Parietal lobe (tissue), 2 donors: ENCODE measurements around the gene G6PC3. TPM values are rescaled to one million over a fixed set of nuclear protein-coding genes. Genes with fewer than 3 reads are reported as not detected.

Experiments
- small RNA-seq: library from RNA; depleted of rRNA; stranded (forward); fragments of <200 nt; gene quantifications from one replicate; pipeline ENCODE3, GENCODE V24; 2014; ENCODE audit warnings: low replicate concordance
- total RNA-seq: library from RNA; depleted of rRNA; stranded (reverse); fragments of >200 nt; gene quantifications from one replicate; pipeline ENCODE4 v1.2.3, GENCODE V29; 2014

The G6PC3 gene
- total RNA-seq: 19.4 TPM

GRCh38 chr17:44070455-44071197 lies at the start of gene G6PC3:
TSS of gene G6PC3 (plus strand) at chr17:44070735. CDS start at chr17:44070966, 231 bp downstream.

GRCh38 chr17:44066204-44066930 lies 4.2 kb upstream of the G6PC3 start, which contains the start of gene LSM12:
TSS of gene LSM12 (minus strand) at chr17:44066671. CDS start at chr17:44066587, 84 bp downstream.

GRCh38 chr17:44123356-44124117 lies 53.0 kb downstream of the G6PC3 start, which contains the start of gene HDAC5:
TSS of gene HDAC5 (minus strand) at chr17:44123641. CDS start at chr17:44117515, 6,126 bp downstream.

Small RNAs within 50 kb of the gene (small RNA-seq; reads per million reads assigned to genes)
- gene RF00012: not detected

Other genes with a start within 250 kb of the G6PC3 start
- 58.5 TPM for gene MPP3, start 237.6 kb upstream of the G6PC3 start, total RNA-seq
- gene CD300LG, start 223.6 kb upstream of the G6PC3 start, total RNA-seq: not detected
- 17.5 TPM for gene MPP2, start 163.2 kb upstream of the G6PC3 start, total RNA-seq
- not detected for gene PPY, start 128.3 kb upstream of the G6PC3 start, total RNA-seq
- gene PYY, start 116.8 kb upstream of the G6PC3 start, total RNA-seq: not detected
- not detected for gene NAGS, start 66.1 kb upstream of the G6PC3 start, total RNA-seq
- gene TMEM101, start 55.8 kb upstream of the G6PC3 start, total RNA-seq: 21.0 TPM
- 26.6 TPM for gene LSM12, start 4.1 kb upstream of the G6PC3 start, total RNA-seq
- gene HDAC5, start 52.9 kb downstream of the G6PC3 start, total RNA-seq: 115 TPM
- gene HROB, start 71.2 kb downstream of the G6PC3 start, total RNA-seq: 1.9 TPM
- not detected for gene ASB16, start 100.0 kb downstream of the G6PC3 start, total RNA-seq
- 28.8 TPM for gene TMUB2, start 116.2 kb downstream of the G6PC3 start, total RNA-seq
- 71.1 TPM for gene ATXN7L3, start 129.1 kb downstream of the G6PC3 start, total RNA-seq
- 101 TPM for gene UBTF, start 148.9 kb downstream of the G6PC3 start, total RNA-seq
- 3.1 TPM for gene SLC4A1, start 197.4 kb downstream of the G6PC3 start, total RNA-seq
- 67.6 TPM for gene RUNDC3A, start 237.9 kb downstream of the G6PC3 start, total RNA-seq